ENCODE results near the gene MCRIP1. TPM values are rescaled to one million over a fixed set of nuclear protein-coding genes. Genes with fewer than 3 reads are reported as not detected.
A peak's percentile ranks its signal among the peaks of the same experiment; 100 is the strongest.

The MCRIP1 gene
- total RNA-seq, 1 experiment from 2014 or later: 59.7 TPM

GRCh38 chr17:81831957-81832607, 1.0 kb downstream of the MCRIP1 start:
- H3K9me3 ChIP-seq: no peaks in the 10 kb centered on the region
- Mint-ChIP-seq H3K27me3 (ENCODE audit: insufficient read depth, unreplicated experiment) (no peaks in the 10 kb centered on the region), H3K4me3 (ENCODE audit: unreplicated experiment) (peak overlapping the region; percentile 90), H3K36me3 (ENCODE audit: insufficient read depth, unreplicated experiment) (peaks cover 21% of the 10 kb centered on the region), H3K27ac (ENCODE audit: unreplicated experiment) (peak overlapping the region; percentile 82), H3K4me1 (ENCODE audit: low read depth, unreplicated experiment) (peaks cover 22% of the 10 kb centered on the region), H3K9me3 (ENCODE audit: unreplicated experiment) (no peaks in the 10 kb centered on the region)
- no peak for DNase-seq
- no peaks in the 10 kb centered on the region for H3K27me3 ChIP-seq (replicated peaks; ENCODE audit: control insufficient read depth, insufficient read depth, low read length)
- intact Hi-C loops (cut with micrococcal nuclease; ENCODE audit: unreplicated experiment): no loop called here
- no peaks in the 10 kb centered on the region; the same call in 1 of the 2 replicates for H3K36me3 ChIP-seq (ENCODE audit: control insufficient read depth, insufficient read depth, low read length)
- ChIA-PET CTCF (no interaction called here), POLR2A (interaction anchor here (1.2 kb wide), 1 partner anchor 26 kb away, joined by 8 read pairs; no protein-coding TSS in a partner anchor)
- TSS peak; percentile 58 for BruUV-seq (replicated peaks)
- no peak for TF ChIP-seq CTCF (IDR thresholded peaks at IDR 0.05; ENCODE audit: insufficient read depth in 1 of 2, low read depth in 1 of 2, low read length in 1 of 2, severe bottlenecking in 1 of 2, unreplicated experiment in 1 of 2)
- H3K4me1 ChIP-seq: peaks cover 24% of the 10 kb centered on the region
- H3K4me3 ChIP-seq (ENCODE audit: low read depth, low read length): peak overlapping the region; percentile 85

GRCh38 chr17:81831563-81831956, 1.5 kb downstream of the MCRIP1 start:
- no peak for DNase-seq
- H3K4me1 Mint-ChIP-seq (ENCODE audit: low read depth, unreplicated experiment): peaks cover 22% of the 10 kb centered on the region
- Histone ChIP-seq H3K4me3 (ENCODE audit: low read depth, low read length) (no peak overlapping the region; the same call in 1 of the 2 replicates), H3K9me3 (no peaks in the 10 kb centered on the region), H3K4me1 (peaks cover 24% of the 10 kb centered on the region), H3K27me3 (replicated peaks; ENCODE audit: control insufficient read depth, insufficient read depth, low read length) (no peaks in the 10 kb centered on the region), H3K36me3 (ENCODE audit: control insufficient read depth, insufficient read depth, low read length) (no peaks in the 10 kb centered on the region; the same call in 1 of the 2 replicates)
- TF ChIP-seq CTCF (IDR thresholded peaks at IDR 0.05; ENCODE audit: insufficient read depth in 1 of 2, low read depth in 1 of 2, low read length in 1 of 2, severe bottlenecking in 1 of 2, unreplicated experiment in 1 of 2): no peak
- H3K27ac Mint-ChIP-seq (ENCODE audit: unreplicated experiment): peak overlapping the region; percentile 82
- H3K27me3 Mint-ChIP-seq (ENCODE audit: insufficient read depth, unreplicated experiment): no peaks in the 10 kb centered on the region
- CTCF ChIA-PET: no interaction called here
- H3K4me3 Mint-ChIP-seq (ENCODE audit: unreplicated experiment): peak overlapping the region; percentile 90
- no peaks in the 10 kb centered on the region for H3K9me3 Mint-ChIP-seq (ENCODE audit: unreplicated experiment)
- intact Hi-C loops (cut with micrococcal nuclease; ENCODE audit: unreplicated experiment): no loop called here
- H3K36me3 Mint-ChIP-seq (ENCODE audit: insufficient read depth, unreplicated experiment): peaks cover 21% of the 10 kb centered on the region
- POLR2A ChIA-PET: no interaction called here
- no TSS peak for BruUV-seq (replicated peaks)

GRCh38 chr17:81829858-81830257, 3.2 kb downstream of the MCRIP1 start:
- Histone ChIP-seq H3K4me3 (ENCODE audit: low read depth, low read length) (no peak overlapping the region), H3K4me1 (peaks cover 24% of the 10 kb centered on the region), H3K36me3 (ENCODE audit: control insufficient read depth, insufficient read depth, low read length) (no peaks in the 10 kb centered on the region), H3K9me3 (no peaks in the 10 kb centered on the region), H3K27me3 (replicated peaks; ENCODE audit: control insufficient read depth, insufficient read depth, low read length) (no peaks in the 10 kb centered on the region)
- intact Hi-C loops (cut with micrococcal nuclease; ENCODE audit: unreplicated experiment): no loop called here
- ChIA-PET CTCF (no interaction called here), POLR2A (no interaction called here)
- Mint-ChIP-seq H3K27ac (ENCODE audit: unreplicated experiment) (peak overlapping the region; percentile 62), H3K4me3 (ENCODE audit: unreplicated experiment) (no peak overlapping the region), H3K4me1 (ENCODE audit: low read depth, unreplicated experiment) (peaks cover 22% of the 10 kb centered on the region), H3K36me3 (ENCODE audit: insufficient read depth, unreplicated experiment) (peaks cover 21% of the 10 kb centered on the region), H3K9me3 (ENCODE audit: unreplicated experiment) (no peaks in the 10 kb centered on the region), H3K27me3 (ENCODE audit: insufficient read depth, unreplicated experiment) (no peaks in the 10 kb centered on the region)
- DNase-seq: no peak
- BruUV-seq (replicated peaks): no TSS peak
- TF ChIP-seq CTCF (IDR thresholded peaks at IDR 0.05; ENCODE audit: insufficient read depth in 1 of 2, low read depth in 1 of 2, low read length in 1 of 2, severe bottlenecking in 1 of 2, unreplicated experiment in 1 of 2): no peak

All from Caco-2 (cell line).